ENCODE data around the gene GRM5.
"Not testable (repeated sequence)": the region's sequence is repeated elsewhere in the genome, so short reads cannot be mapped to it uniquely, and the experiment has no call there.

The GRM5 gene

GRCh38 chr11:88475991-88476418 is 589.8 kb downstream of the GRM5 start:
- H3K4me3 ChIP-seq (ENCODE audit: low read length), result no peak overlapping the region
- H3K4me1 ChIP-seq (ENCODE audit: insufficient read depth, low read length), result no peaks in the 10 kb centered on the region
- H3K27ac ChIP-seq (ENCODE audit: low read length), result no peak overlapping the region
- no peak overlapping the region for H3K9ac ChIP-seq (ENCODE audit: low read depth, low read length)
- no peaks in the 10 kb centered on the region for H3K27me3 ChIP-seq (ENCODE audit: insufficient read depth, low read length)
- no peaks in the 10 kb centered on the region for H3K9me3 ChIP-seq (ENCODE audit: insufficient read depth, low read depth, low read length)
- H3K36me3 ChIP-seq (ENCODE audit: insufficient read depth, low read depth, low read length), result no peaks in the 10 kb centered on the region

DNA sequence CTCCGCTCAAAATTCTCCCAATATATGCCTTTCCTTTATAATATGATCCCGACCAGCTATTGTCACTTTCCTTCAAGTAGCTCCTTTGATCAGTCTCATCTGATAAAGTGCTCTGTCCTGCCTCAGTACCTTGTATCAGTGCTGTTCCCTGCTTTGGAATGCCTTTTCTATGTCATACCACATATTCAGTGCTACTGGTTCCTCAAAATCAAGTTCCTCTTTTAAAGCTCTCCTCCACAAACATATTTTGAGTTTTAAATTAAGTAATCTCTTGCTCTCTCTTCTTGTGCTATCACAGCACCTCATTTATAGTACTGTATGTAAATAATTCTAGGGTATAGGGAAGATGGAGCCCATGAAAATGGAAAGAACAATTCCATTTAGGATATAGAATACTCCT is 591.1 kb downstream of the GRM5 start:
- H3K9me3 ChIP-seq (ENCODE audit: insufficient read depth, low read depth, low read length), result no peaks in the 10 kb centered on the region
- no peaks in the 10 kb centered on the region for H3K4me1 ChIP-seq (ENCODE audit: insufficient read depth, low read length)
- H3K9ac ChIP-seq (ENCODE audit: low read depth, low read length), result no peak overlapping the region
- H3K27me3 ChIP-seq (ENCODE audit: insufficient read depth, low read length), result no peaks in the 10 kb centered on the region
- H3K36me3 ChIP-seq (ENCODE audit: insufficient read depth, low read depth, low read length), result no peaks in the 10 kb centered on the region
- H3K27ac ChIP-seq (ENCODE audit: low read length), result no peak overlapping the region
- H3K4me3 ChIP-seq (ENCODE audit: low read length), result no peak overlapping the region

DNA sequence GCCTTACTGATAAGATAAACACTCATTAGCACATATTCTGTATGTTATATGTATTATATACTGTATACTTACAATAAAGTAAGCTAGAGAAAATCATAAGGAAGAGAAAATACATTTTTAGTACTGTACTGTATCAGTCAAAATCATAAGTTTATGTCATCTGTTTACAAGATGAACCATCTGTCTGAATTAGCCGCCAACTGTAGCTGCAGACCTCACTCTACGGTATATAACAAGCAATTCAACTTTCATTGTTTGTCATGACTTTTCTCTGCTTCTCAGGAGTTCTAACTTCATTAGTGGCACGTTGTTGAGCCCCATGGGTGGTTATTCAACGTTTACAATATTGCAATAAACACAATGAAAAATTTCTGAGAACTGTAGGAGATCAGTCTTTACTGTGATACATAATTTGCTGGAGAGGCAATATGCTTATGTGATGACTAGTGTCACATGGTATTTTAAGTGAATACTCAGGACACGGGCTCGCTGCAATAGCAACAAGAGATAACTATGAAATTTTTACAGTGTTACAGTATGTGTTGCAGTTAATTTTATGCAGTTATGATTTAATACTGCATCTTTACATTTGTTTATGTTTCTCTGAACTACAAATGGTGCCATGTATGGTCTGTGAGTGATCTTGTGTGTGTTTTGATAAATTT is 596.1 kb downstream of the GRM5 start:
- H3K27me3 ChIP-seq (ENCODE audit: insufficient read depth, low read length), result no peaks in the 10 kb centered on the region
- H3K4me3 ChIP-seq (ENCODE audit: low read length), result no peak overlapping the region
- H3K36me3 ChIP-seq (ENCODE audit: insufficient read depth, low read depth, low read length), result no peaks in the 10 kb centered on the region
- H3K9me3 ChIP-seq (ENCODE audit: insufficient read depth, low read depth, low read length), result no peaks in the 10 kb centered on the region
- H3K9ac ChIP-seq (ENCODE audit: low read depth, low read length), result no peak overlapping the region
- H3K4me1 ChIP-seq (ENCODE audit: insufficient read depth, low read length), result no peaks in the 10 kb centered on the region
- H3K27ac ChIP-seq (ENCODE audit: low read length), result no peak overlapping the region

DNA sequence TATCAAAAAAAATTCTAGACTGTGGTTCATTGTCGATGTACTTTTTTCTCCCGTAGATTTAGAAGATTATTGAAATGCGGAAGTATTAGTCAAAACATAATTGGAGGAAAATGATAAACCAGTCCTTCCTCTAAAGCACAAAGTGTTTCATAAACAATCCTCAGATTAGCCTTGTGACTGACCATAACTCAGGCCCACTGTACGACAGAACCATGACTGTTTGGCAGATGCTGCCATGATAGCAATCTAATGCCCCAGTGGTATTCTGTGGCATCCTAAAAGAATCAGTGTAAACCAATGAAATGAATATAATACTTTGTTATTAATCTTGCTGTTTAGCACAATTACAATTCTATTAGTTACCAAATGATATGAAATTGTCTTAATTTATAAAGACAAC is 601.3 kb downstream of the GRM5 start:
- no peak overlapping the region for H3K4me3 ChIP-seq (ENCODE audit: low read length)
- H3K27ac ChIP-seq (ENCODE audit: low read length), result no peak overlapping the region
- no peak overlapping the region for H3K9ac ChIP-seq (ENCODE audit: low read depth, low read length)

DNA sequence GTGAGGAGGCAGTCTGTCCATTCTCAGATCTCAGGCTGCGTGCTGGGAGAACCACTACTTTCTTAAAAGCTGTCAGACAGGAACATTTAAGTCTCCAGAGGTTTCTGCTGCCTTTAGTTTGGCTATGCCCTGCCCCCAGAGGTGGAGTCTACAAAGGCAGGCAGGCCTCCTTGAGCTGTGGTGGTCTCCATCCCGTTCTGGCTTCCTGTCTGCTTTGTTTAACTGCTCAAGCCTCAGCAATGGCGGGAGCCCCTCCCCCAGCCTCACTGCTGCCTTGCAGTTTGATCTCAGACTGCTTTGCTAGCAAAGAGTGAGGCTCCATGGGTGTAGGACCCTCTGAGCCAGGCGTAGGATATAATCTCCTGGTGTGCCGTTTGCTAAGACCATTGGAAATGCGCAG is 602.5 kb downstream of the GRM5 start:
- H3K9ac ChIP-seq (ENCODE audit: low read depth, low read length); H3K27me3 ChIP-seq (ENCODE audit: insufficient read depth, low read length); H3K4me3 ChIP-seq (ENCODE audit: low read length); H3K27ac ChIP-seq (ENCODE audit: low read length); H3K36me3 ChIP-seq (ENCODE audit: insufficient read depth, low read depth, low read length); H3K4me1 ChIP-seq (ENCODE audit: insufficient read depth, low read length): not testable (repeated sequence)
- H3K9me3 ChIP-seq (ENCODE audit: insufficient read depth, low read depth, low read length), result peaks cover 17% of the 10 kb centered on the region

More for the DNA sequence above, 601.3 kb downstream of the GRM5 start:
- Histone ChIP-seq H3K27me3 (ENCODE audit: insufficient read depth, low read length) (no peaks in the 10 kb centered on the region), H3K4me1 (ENCODE audit: insufficient read depth, low read length) (no peaks in the 10 kb centered on the region), H3K9me3 (ENCODE audit: insufficient read depth, low read depth, low read length) (peaks cover 17% of the 10 kb centered on the region), H3K36me3 (ENCODE audit: insufficient read depth, low read depth, low read length) (no peaks in the 10 kb centered on the region)

GRCh38 chr11:88458047-88458446 is 607.7 kb downstream of the GRM5 start:
- not testable (repeated sequence) for H3K27me3 ChIP-seq (ENCODE audit: insufficient read depth, low read length); H3K36me3 ChIP-seq (ENCODE audit: insufficient read depth, low read depth, low read length); H3K9ac ChIP-seq (ENCODE audit: low read depth, low read length); H3K9me3 ChIP-seq (ENCODE audit: insufficient read depth, low read depth, low read length); H3K4me3 ChIP-seq (ENCODE audit: low read length); H3K27ac ChIP-seq (ENCODE audit: low read length); H3K4me1 ChIP-seq (ENCODE audit: insufficient read depth, low read length)

DNA sequence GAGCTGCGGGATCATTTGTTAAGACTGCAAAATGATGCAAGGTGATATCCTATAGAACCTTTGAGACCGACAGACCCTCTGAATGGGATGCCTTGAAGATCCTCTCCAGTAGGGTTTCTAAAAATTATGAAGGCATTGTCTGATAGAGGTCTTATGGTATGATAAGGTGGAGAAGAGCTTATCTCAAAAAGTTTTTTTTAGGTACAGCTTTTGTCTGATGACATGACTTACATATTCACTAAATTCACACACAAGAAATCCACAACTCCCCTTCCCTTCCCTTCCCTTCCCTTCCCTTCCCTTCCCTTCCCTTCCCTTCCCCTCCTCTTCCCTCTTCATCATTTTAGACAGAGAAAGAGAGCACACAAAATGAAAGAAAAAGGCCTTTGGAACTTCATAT is 609.8 kb downstream of the GRM5 start:
- no peaks in the 10 kb centered on the region for H3K27me3 ChIP-seq (ENCODE audit: insufficient read depth, low read length)
- peaks cover 4% of the 10 kb centered on the region; the same call in 1 of the 2 replicates for H3K4me1 ChIP-seq (ENCODE audit: insufficient read depth, low read length)
- no peaks in the 10 kb centered on the region for H3K36me3 ChIP-seq (ENCODE audit: insufficient read depth, low read depth, low read length)
- no peak overlapping the region for H3K9ac ChIP-seq (ENCODE audit: low read depth, low read length)
- no peak overlapping the region for H3K27ac ChIP-seq (ENCODE audit: low read length)
- H3K9me3 ChIP-seq (ENCODE audit: insufficient read depth, low read depth, low read length), result no peaks in the 10 kb centered on the region
- no peak overlapping the region for H3K4me3 ChIP-seq (ENCODE audit: low read length)

DNA sequence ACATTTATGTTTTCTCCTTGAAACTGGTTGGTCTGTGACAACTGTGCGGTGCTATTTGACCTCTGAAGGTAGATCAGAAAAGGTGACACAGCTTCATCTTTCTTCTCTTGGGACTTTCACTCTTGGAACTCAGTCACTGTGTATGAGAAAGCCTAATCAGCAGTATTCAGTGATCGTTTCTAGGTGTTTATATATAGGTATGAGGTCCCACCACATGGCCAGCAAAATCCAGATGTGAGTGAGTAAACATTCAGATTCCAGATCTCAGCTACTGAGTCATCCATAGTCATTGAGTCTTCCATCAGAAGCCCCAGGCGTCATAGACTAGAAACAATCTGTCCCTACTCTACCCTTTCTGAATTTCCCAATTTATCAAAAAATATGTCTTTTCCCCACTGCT is 610.9 kb downstream of the GRM5 start:
- H3K9me3 ChIP-seq (ENCODE audit: insufficient read depth, low read depth, low read length), result no peaks in the 10 kb centered on the region
- H3K27me3 ChIP-seq (ENCODE audit: insufficient read depth, low read length), result no peaks in the 10 kb centered on the region
- H3K36me3 ChIP-seq (ENCODE audit: insufficient read depth, low read depth, low read length), result no peaks in the 10 kb centered on the region
- H3K4me1 ChIP-seq (ENCODE audit: insufficient read depth, low read length), result peaks cover 4% of the 10 kb centered on the region; the same call in 1 of the 2 replicates
- H3K27ac ChIP-seq (ENCODE audit: low read length), result no peak overlapping the region
- H3K9ac ChIP-seq (ENCODE audit: low read depth, low read length), result no peak overlapping the region
- no peak overlapping the region for H3K4me3 ChIP-seq (ENCODE audit: low read length)
